HEK293 (cell line): Measurements from ENCODE around the gene ALAD.

Experiments
- CTCF ChIP-seq: fragments of 450-650 bp; formaldehyde crosslinking; IDR thresholded peaks from 2 replicates; pipeline ENCODE4 v1.5.1; 2016; ENCODE audit warnings: missing biosample characterization, missing genetic modification characterization
- KLF7 ChIP-seq: fragments of 450-650 bp; formaldehyde crosslinking; IDR thresholded peaks from 2 replicates; pipeline ENCODE4 v1.5.1; 2016; ENCODE audit warnings: missing biosample characterization, missing genetic modification characterization, borderline replicate concordance
- MYNN ChIP-seq: fragments of 450-650 bp; formaldehyde crosslinking; IDR thresholded peaks from 2 replicates; pipeline ENCODE4 v1.5.1; 2016; ENCODE audit warnings: missing biosample characterization, missing genetic modification characterization, borderline replicate concordance
- REPIN1 ChIP-seq: fragments of 450-650 bp; formaldehyde crosslinking; IDR thresholded peaks from 2 replicates; pipeline ENCODE4 v1.5.1; 2017; ENCODE audit warnings: missing biosample characterization, missing genetic modification characterization, low read depth
- SALL2 ChIP-seq: fragments of 450-650 bp; formaldehyde crosslinking; IDR thresholded peaks from 2 replicates; pipeline ENCODE4 v1.5.0; 2017; ENCODE audit warnings: missing biosample characterization, mild to moderate bottlenecking, missing genetic modification characterization, borderline replicate concordance
- TSHZ1 ChIP-seq: fragments of 450-650 bp; formaldehyde crosslinking; IDR thresholded peaks from 2 replicates; pipeline ENCODE4 v1.5.1; 2016; ENCODE audit warnings: missing biosample characterization, missing genetic modification characterization, borderline replicate concordance
- ZBTB1 ChIP-seq: fragments of 450-650 bp; formaldehyde crosslinking; IDR thresholded peaks from 2 replicates; pipeline ENCODE4 v1.5.1; 2016; ENCODE audit warnings: missing biosample characterization, missing genetic modification characterization
- ZBTB11 ChIP-seq: fragments of 450-650 bp; formaldehyde crosslinking; conservative IDR thresholded peaks from 2 replicates; pipeline ENCODE4 v1.5.1; 2016; ENCODE audit warnings: low read depth, missing biosample characterization, missing genetic modification characterization
- ZBTB20 ChIP-seq: fragments of 450-650 bp; formaldehyde crosslinking; IDR thresholded peaks from 2 replicates; pipeline ENCODE4 v1.5.1; 2016; ENCODE audit warnings: missing biosample characterization, missing genetic modification characterization
- ZBTB21 ChIP-seq: fragments of 450-650 bp; formaldehyde crosslinking; IDR thresholded peaks from 2 replicates; pipeline ENCODE4 v1.5.1; 2017; ENCODE audit warnings: missing biosample characterization, missing genetic modification characterization
- ZBTB8A ChIP-seq: fragments of 450-650 bp; formaldehyde crosslinking; IDR thresholded peaks from 2 replicates; pipeline ENCODE4 v1.5.1; 2016; ENCODE audit warnings: missing biosample characterization, missing genetic modification characterization
- ZFP69B ChIP-seq: fragments of 450-650 bp; formaldehyde crosslinking; IDR thresholded peaks from 2 replicates; pipeline ENCODE4 v1.5.1; 2016; ENCODE audit warnings: missing biosample characterization, missing genetic modification characterization
- ZNF133 ChIP-seq: fragments of 450-650 bp; formaldehyde crosslinking; IDR thresholded peaks from 2 replicates; pipeline ENCODE4 v1.5.1; 2016; ENCODE audit warnings: missing biosample characterization, missing genetic modification characterization
- ZNF146 ChIP-seq: fragments of 450-650 bp; formaldehyde crosslinking; IDR thresholded peaks from 2 replicates; pipeline ENCODE4 v1.5.1; 2016; ENCODE audit warnings: missing biosample characterization, missing genetic modification characterization
- ZNF18 ChIP-seq: fragments of 450-650 bp; formaldehyde crosslinking; IDR thresholded peaks from 2 replicates; pipeline ENCODE4 v1.5.1; 2016; ENCODE audit warnings: missing biosample characterization, missing genetic modification characterization
- ZNF184 ChIP-seq: fragments of 450-650 bp; IDR thresholded peaks from 2 replicates; pipeline ENCODE4 v1.5.1; 2018; ENCODE audit warnings: missing biosample characterization, mild to moderate bottlenecking, missing genetic modification characterization
- ZNF19 ChIP-seq: fragments of 450-650 bp; formaldehyde crosslinking; IDR thresholded peaks from 2 replicates; pipeline ENCODE4; 2016; ENCODE audit warnings: missing biosample characterization, missing genetic modification characterization, low read depth
- ZNF248 ChIP-seq: fragments of 450-650 bp; formaldehyde crosslinking; IDR thresholded peaks from 2 replicates; pipeline ENCODE4 v1.5.1; 2017; ENCODE audit warnings: missing biosample characterization, missing genetic modification characterization
- ZNF26 ChIP-seq: fragments of 450-650 bp; formaldehyde crosslinking; IDR thresholded peaks from 2 replicates; pipeline ENCODE4 v1.5.1; 2016; ENCODE audit warnings: missing biosample characterization, missing genetic modification characterization
- ZNF292 ChIP-seq: fragments of 450-650 bp; formaldehyde crosslinking; IDR thresholded peaks from 2 replicates; pipeline ENCODE4 v1.5.1; 2016; ENCODE audit warnings: low read depth, missing biosample characterization, missing genetic modification characterization, borderline replicate concordance
- ZNF48 ChIP-seq: fragments of 450-650 bp; formaldehyde crosslinking; IDR thresholded peaks from 2 replicates; pipeline ENCODE4 v1.5.1; 2016; ENCODE audit warnings: missing biosample characterization, missing genetic modification characterization
- ZNF501 ChIP-seq: fragments of 450-650 bp; formaldehyde crosslinking; IDR thresholded peaks from 2 replicates; pipeline ENCODE4 v1.5.1; 2016; ENCODE audit warnings: missing biosample characterization, missing genetic modification characterization
- ZNF529 ChIP-seq: fragments of 450-650 bp; formaldehyde crosslinking; IDR thresholded peaks from 2 replicates; pipeline ENCODE4 v1.5.1; 2017; ENCODE audit warnings: missing genetic modification characterization, missing biosample characterization; ENCODE audit not compliant: insufficient replicate concordance
- ZNF571 ChIP-seq: fragments of 450-650 bp; formaldehyde crosslinking; IDR thresholded peaks from 2 replicates; pipeline ENCODE4 v1.5.0; 2017; ENCODE audit warnings: missing biosample characterization, missing genetic modification characterization
- ZNF624 ChIP-seq: fragments of 450-650 bp; formaldehyde crosslinking; IDR thresholded peaks from 2 replicates; pipeline ENCODE4 v1.5.1; 2017; ENCODE audit warnings: missing biosample characterization, missing genetic modification characterization
- ZNF768 ChIP-seq: fragments of 450-650 bp; formaldehyde crosslinking; IDR thresholded peaks from 2 replicates; pipeline ENCODE4 v1.5.1; 2018; ENCODE audit warnings: missing biosample characterization, mild to moderate bottlenecking, missing genetic modification characterization
- ZSCAN16 ChIP-seq: fragments of 450-650 bp; formaldehyde crosslinking; IDR thresholded peaks from 2 replicates; pipeline ENCODE4 v1.5.1; 2016; ENCODE audit warnings: missing biosample characterization, missing genetic modification characterization
- ZXDB ChIP-seq: fragments of 450-650 bp; formaldehyde crosslinking; IDR thresholded peaks from 2 replicates; pipeline ENCODE4 v1.5.1; 2016; ENCODE audit warnings: missing biosample characterization, missing genetic modification characterization

The ALAD gene

GRCh38 chr9:113401027-113401792 is at the start of gene ALAD (continued):
- TF ChIP-seq ZNF501 (tag by site-specific recombination), result peak; percentile 51
- no peak for TF ChIP-seq ZNF48 (tag by site-specific recombination)
- no peak for TF ChIP-seq ZBTB1
- peak; percentile 91 for TF ChIP-seq CTCF
- TF ChIP-seq REPIN1 (tag by site-specific recombination), result no peak
- no peak for TF ChIP-seq ZBTB21 (tag by site-specific recombination)
- no peak for TF ChIP-seq ZNF184 (tag by site-specific recombination)
- TF ChIP-seq ZBTB8A, result no peak
- no peak for TF ChIP-seq ZFP69B
- TF ChIP-seq MYNN (tag by site-specific recombination), result no peak
- 0 out of 2 replicates have a peak, but pooled peaks have one; percentile 40 for TF ChIP-seq ZXDB (tag by site-specific recombination)
- no peak for TF ChIP-seq ZNF624
- peak; percentile 82; the same call in 1 of the 2 replicates for TF ChIP-seq ZNF18 (tag by site-specific recombination)
- no peak for TF ChIP-seq ZNF133 (tag by site-specific recombination)
- no peak for TF ChIP-seq ZNF571 (tag by site-specific recombination)
- TF ChIP-seq TSHZ1 (tag by site-specific recombination), result no peak
- TF ChIP-seq ZSCAN16 (tag by site-specific recombination), result no peak
- TF ChIP-seq ZNF146, result no peak
- TF ChIP-seq SALL2 (tag by site-specific recombination), result no peak
- TF ChIP-seq ZNF248 (tag by site-specific recombination), result no peak
- peak; percentile 77 for TF ChIP-seq ZBTB20
- TF ChIP-seq ZNF529 (tag by site-specific recombination), result no peak
- no peak for TF ChIP-seq KLF7 (tag by site-specific recombination)
- TF ChIP-seq ZNF768 (tag by site-specific recombination), result no peak
- TF ChIP-seq ZBTB11 (tag by site-specific recombination), result peak; percentile 69
- TF ChIP-seq ZNF292, result no peak
- TF ChIP-seq ZNF19 (tag by site-specific recombination), result no peak
- TF ChIP-seq ZNF26, result no peak
